PC-9 (cell line): ENCODE results near the gene CCNI2. TPM values are rescaled to one million over a fixed set of nuclear protein-coding genes. Genes with fewer than 3 reads are reported as not detected.

Source experiments
- BruUV-seq: library from RNA; stranded (reverse); fragments of 400-500 nt; replicated peaks from 2 replicates; lab custom pipeline; 2021; lab: Mats Ljungman, UMichigan
- CTCF ChIA-PET: fragments of 300-600 bp; sonication (Branson Sonifier 250); formaldehyde crosslinking; loops from one replicate; lab custom pipeline; 2022; ENCODE audit warnings: antibody characterized with exemption; lab: Charles Lee
- POLR2A ChIA-PET: fragments of 300-600 bp; sonication (Branson Sonifier 250); formaldehyde crosslinking; loops from one replicate; lab custom pipeline; 2022; ENCODE audit warnings: antibody characterized with exemption; ENCODE audit not compliant: unreplicated experiment; lab: Charles Lee
- DNase-seq, 2 experiments: peaks; one replicate each; pipeline versions ENCODE4 v3.0.0 to v3.0.0-alpha.2; 2015 to 2022; ENCODE audit warnings: mixed read lengths in 1 of 2
- H2AFZ ChIP-seq: fragments of 200-600 bp; sonication (generic); 2 replicates; pipeline ENCODE4 v1.8.1; 2017; ENCODE audit warnings: antibody characterized with exemption
- H3F3A ChIP-seq: fragments of 200-600 bp; sonication (generic); 2 replicates; pipeline ENCODE4 v1.8.1; 2017; ENCODE audit warnings: antibody characterized with exemption, mild to moderate bottlenecking, low read depth; ENCODE audit not compliant: insufficient read depth
- H3K27ac ChIP-seq: fragments of 200-600 bp; sonication (generic); 2 replicates; pipeline ENCODE4 v1.6.1; 2016; ENCODE audit warnings: mixed run types
- H3K27me3 ChIP-seq: fragments of 200-600 bp; sonication (generic); 2 replicates; pipeline ENCODE4 v1.6.1; 2016; ENCODE audit warnings: low read depth, mixed run types; ENCODE audit not compliant: insufficient read depth
- H3K36me3 ChIP-seq: fragments of 200-600 bp; sonication (generic); 2 replicates; pipeline ENCODE4 v1.6.1; 2016; ENCODE audit warnings: low read depth, mixed run types
- H3K4me1 ChIP-seq: fragments of 200-600 bp; sonication (generic); replicated peaks from 2 replicates; pipeline ENCODE4 v1.6.1; 2016; ENCODE audit warnings: mixed run types; ENCODE audit not compliant: insufficient read depth
- H3K4me2 ChIP-seq: fragments of 200-600 bp; sonication (generic); 2 replicates; pipeline ENCODE4 v1.6.1; 2017; ENCODE audit warnings: mixed run types
- H3K4me3 ChIP-seq: fragments of 200-600 bp; sonication (generic); 2 replicates; pipeline ENCODE4 v1.6.1; 2016; ENCODE audit warnings: mixed run types
- H3K79me2 ChIP-seq: fragments of 200-600 bp; sonication (generic); 2 replicates; pipeline ENCODE4 v1.6.1; 2017; ENCODE audit warnings: low read depth, mixed run types
- H3K9me2 ChIP-seq: fragments of 200-600 bp; sonication (generic); 2 replicates; pipeline ENCODE4 v1.8.1; 2017; ENCODE audit warnings: mild to moderate bottlenecking; ENCODE audit not compliant: insufficient read depth
- H3K9me3 ChIP-seq: fragments of 200-600 bp; sonication (generic); 2 replicates; pipeline ENCODE4 v1.8.1; 2016; ENCODE audit warnings: low read depth; ENCODE audit not compliant: insufficient read depth
- H4K20me1 ChIP-seq: fragments of 200-600 bp; sonication (generic); 2 replicates; pipeline ENCODE4 v1.8.1; 2017; ENCODE audit not compliant: insufficient read depth
- CTCF ChIP-seq: fragments of 200-600 bp; sonication (generic); conservative IDR thresholded peaks from 2 replicates; pipeline ENCODE4 v1.6.1; 2017; ENCODE audit warnings: mixed run types, antibody characterized with exemption, mild to moderate bottlenecking, moderate library complexity
- EZH2 ChIP-seq: fragments of 200-600 bp; sonication (generic); IDR thresholded peaks from 2 replicates; pipeline ENCODE4 v1.8.0; 2017; ENCODE audit warnings: antibody characterized with exemption, low read depth
- intact Hi-C: fragments of 100-400 bp; cut with micrococcal nuclease; formaldehyde crosslinking; loops from one replicate; pipeline ENCODE4 v1.10.0; 2022; ENCODE audit not compliant: unreplicated experiment
- total RNA-seq: library from RNA; stranded (reverse); gene quantifications from 2 replicates; pipeline ENCODE4 v1.2.3, GENCODE V29; 2021

Gene CCNI2
- total RNA-seq, 1 experiment from 2014 or later = 1.2 TPM

- intact Hi-C loops = no loop called here
- CTCF ChIA-PET = interaction anchor here (0.6 kb wide), 1 partner anchor 129 kb away, joined by 3 read pairs; no protein-coding TSS in a partner anchor
- no TSS peak for BruUV-seq
Measured at GRCh38 chr5:132714456-132715307, 32.5 kb upstream of the CCNI2 start.

GRCh38 chr5:132718544-132719312 lies 28.5 kb upstream of the CCNI2 start:
- intact Hi-C loops = no loop called here
- TF ChIP-seq CTCF = no peak
- no peak for TF ChIP-seq EZH2
- Histone ChIP-seq H3F3A (no peaks in the 10 kb centered on the region), H2AFZ (no peak overlapping the region), H3K4me2 (no peak overlapping the region), H3K79me2 (no peaks in the 10 kb centered on the region), H3K36me3 (no peaks in the 10 kb centered on the region), H4K20me1 (no peaks in the 10 kb centered on the region), H3K9me3 (no peaks in the 10 kb centered on the region), H3K4me3 (no peak overlapping the region), H3K4me1 (no peaks in the 10 kb centered on the region), H3K9me2 (no peaks in the 10 kb centered on the region), H3K27me3 (no peaks in the 10 kb centered on the region), H3K27ac (no peak overlapping the region)
- POLR2A ChIA-PET = no interaction called here
- BruUV-seq = no TSS peak
- no peak for DNase-seq
- CTCF ChIA-PET = interaction anchor here (0.6 kb wide), 1 partner anchor 166 kb away, joined by 3 read pairs; no protein-coding TSS in a partner anchor

More at GRCh38 chr5:132714456-132715307, 32.5 kb upstream of the CCNI2 start:
- Histone ChIP-seq H3K27me3 (no peaks in the 10 kb centered on the region), H3F3A (no peaks in the 10 kb centered on the region), H3K27ac (no peak overlapping the region), H3K4me2 (no peak overlapping the region), H3K4me3 (no peak overlapping the region), H3K36me3 (no peaks in the 10 kb centered on the region), H3K9me2 (no peaks in the 10 kb centered on the region), H3K9me3 (no peaks in the 10 kb centered on the region), H3K79me2 (no peaks in the 10 kb centered on the region), H2AFZ (no peak overlapping the region), H4K20me1 (no peaks in the 10 kb centered on the region), H3K4me1 (no peaks in the 10 kb centered on the region)
- TF ChIP-seq EZH2 (no peak), CTCF (peak; percentile 63)
- DNase-seq = no peak
- POLR2A ChIA-PET = no interaction called here

- peaks cover 3% of the 10 kb centered on the region; the same call in 1 of the 2 replicates for H3K36me3 ChIP-seq
- H3K4me1 ChIP-seq = no peaks in the 10 kb centered on the region
- no peaks in the 10 kb centered on the region for H3K9me2 ChIP-seq
- intact Hi-C loops = no loop called here
- no peaks in the 10 kb centered on the region for H3F3A ChIP-seq
- ChIA-PET CTCF (no interaction called here), POLR2A (no interaction called here)
- H3K79me2 ChIP-seq = no peaks in the 10 kb centered on the region
- H4K20me1 ChIP-seq = no peaks in the 10 kb centered on the region
- DNase-seq = no peak
- no TSS peak for BruUV-seq
- H3K27me3 ChIP-seq = no peaks in the 10 kb centered on the region
- no peak overlapping the region for H3K4me2 ChIP-seq
- no peak overlapping the region for H3K27ac ChIP-seq
- H3K4me3 ChIP-seq = no peak overlapping the region
- no peak for TF ChIP-seq CTCF
- no peak for TF ChIP-seq EZH2
- no peaks in the 10 kb centered on the region for H3K9me3 ChIP-seq
- no peak overlapping the region for H2AFZ ChIP-seq
Measured at GRCh38 chr5:132725745-132726144, 21.5 kb upstream of the CCNI2 start.
